ENCODE measurements around the gene CARD9.

CARD9 gene

GRCh38 chr9:136379891-136380290, 6.4 kb upstream of the CARD9 start:
- no peak for TF ChIP-seq CTCF (IDR thresholded peaks at IDR 0.05; ENCODE audit: low read depth, low read length)
- H3K4me3 ChIP-seq (ENCODE audit: low read depth, low read length) = no peak overlapping the region

- H3K4me3 ChIP-seq (ENCODE audit: low read depth, low read length) = no peak overlapping the region
These were observed 5.9 kb upstream of the CARD9 start for GRCh38 chr9:136379401-136379800.

GRCh38 chr9:136379003-136379287, 5.5 kb upstream of the CARD9 start:
- TF ChIP-seq CTCF (IDR thresholded peaks at IDR 0.05; ENCODE audit: low read depth, low read length) = no peak
- no peak overlapping the region for H3K4me3 ChIP-seq (ENCODE audit: low read depth, low read length)

More at GRCh38 chr9:136379401-136379800, 5.9 kb upstream of the CARD9 start:
- TF ChIP-seq CTCF (IDR thresholded peaks at IDR 0.05; ENCODE audit: low read depth, low read length) = no peak

GRCh38 chr9:136378170-136379002, 4.9 kb upstream of the CARD9 start:
- TF ChIP-seq CTCF (IDR thresholded peaks at IDR 0.05; ENCODE audit: low read depth, low read length) = no peak
- H3K4me3 ChIP-seq (ENCODE audit: low read depth, low read length) = no peak overlapping the region

GRCh38 chr9:136377341-136378169, 4.1 kb upstream of the CARD9 start:
- TF ChIP-seq CTCF (IDR thresholded peaks at IDR 0.05; ENCODE audit: low read depth, low read length) = no peak
- H3K4me3 ChIP-seq (ENCODE audit: low read depth, low read length) = no peak overlapping the region

- TF ChIP-seq CTCF (IDR thresholded peaks at IDR 0.05; ENCODE audit: low read depth, low read length) = no peak
- no peak overlapping the region for H3K4me3 ChIP-seq (ENCODE audit: low read depth, low read length)
These were observed 3.0 kb upstream of the CARD9 start for GRCh38 chr9:136376457-136376856.

- TF ChIP-seq CTCF (IDR thresholded peaks at IDR 0.05; ENCODE audit: low read depth, low read length) = no peak
- no peak overlapping the region for H3K4me3 ChIP-seq (ENCODE audit: low read depth, low read length)
These were observed 1.6 kb upstream of the CARD9 start for GRCh38 chr9:136375096-136375495.

Measured in WI38 (cell line).